ENCODE data around the gene APLP2.

APLP2 gene

GRCh38 chr11:130168105-130168504 is 98.4 kb downstream of the APLP2 start:
- no peak for TF ChIP-seq TAF1 (IDR thresholded peaks at IDR 0.05; ENCODE audit: low read depth)
- TF ChIP-seq TCF12 (IDR thresholded peaks at IDR 0.05; ENCODE audit: low read depth) = no peak
- TF ChIP-seq CREB1 (IDR thresholded peaks at IDR 0.05; ENCODE audit: low read depth) = no peak
- TF ChIP-seq EGR1 (IDR thresholded peaks at IDR 0.05) = no peak
- no peak for TF ChIP-seq MAX (IDR thresholded peaks at IDR 0.05)
- no peak for TF ChIP-seq REST (IDR thresholded peaks at IDR 0.05; ENCODE audit: low read depth)
- no peak for TF ChIP-seq RAD21 (IDR thresholded peaks at IDR 0.05; ENCODE audit: low read depth)
- no peak for TF ChIP-seq USF1 (IDR thresholded peaks at IDR 0.05)
- no peak for TF ChIP-seq CEBPB (IDR thresholded peaks at IDR 0.05)
- TF ChIP-seq FOXM1 (IDR thresholded peaks at IDR 0.05; ENCODE audit: borderline replicate concordance, low read depth) = no peak
- no peak for TF ChIP-seq TEAD4 (IDR thresholded peaks at IDR 0.05)
- no peak for TF ChIP-seq ZBTB7A (IDR thresholded peaks at IDR 0.05; ENCODE audit: low read depth)
- no peak for TF ChIP-seq EP300 (IDR thresholded peaks at IDR 0.05; ENCODE audit: borderline replicate concordance)
- no peak for TF ChIP-seq YY1 (IDR thresholded peaks at IDR 0.05; ENCODE audit: low read depth)
- TF ChIP-seq NFIC (IDR thresholded peaks at IDR 0.05) = no peak

GRCh38 chr11:130170345-130170744 is 100.7 kb downstream of the APLP2 start:
- TF ChIP-seq USF1 (IDR thresholded peaks at IDR 0.05) (no peak), NFIC (IDR thresholded peaks at IDR 0.05) (no peak), EGR1 (IDR thresholded peaks at IDR 0.05) (no peak), EP300 (IDR thresholded peaks at IDR 0.05; ENCODE audit: borderline replicate concordance) (no peak), TAF1 (IDR thresholded peaks at IDR 0.05; ENCODE audit: low read depth) (no peak), TEAD4 (IDR thresholded peaks at IDR 0.05) (no peak), FOXM1 (IDR thresholded peaks at IDR 0.05; ENCODE audit: borderline replicate concordance, low read depth) (no peak), MAX (IDR thresholded peaks at IDR 0.05) (no peak), ZBTB7A (IDR thresholded peaks at IDR 0.05; ENCODE audit: low read depth) (no peak), TCF12 (IDR thresholded peaks at IDR 0.05; ENCODE audit: low read depth) (no peak), REST (IDR thresholded peaks at IDR 0.05; ENCODE audit: low read depth) (no peak), RAD21 (IDR thresholded peaks at IDR 0.05; ENCODE audit: low read depth) (no peak), YY1 (IDR thresholded peaks at IDR 0.05; ENCODE audit: low read depth) (no peak), CREB1 (IDR thresholded peaks at IDR 0.05; ENCODE audit: low read depth) (no peak), CEBPB (IDR thresholded peaks at IDR 0.05) (no peak)

- TF ChIP-seq YY1 (IDR thresholded peaks at IDR 0.05; ENCODE audit: low read depth) = no peak
- no peak for TF ChIP-seq TEAD4 (IDR thresholded peaks at IDR 0.05)
- TF ChIP-seq FOXM1 (IDR thresholded peaks at IDR 0.05; ENCODE audit: borderline replicate concordance, low read depth) = no peak
- TF ChIP-seq REST (IDR thresholded peaks at IDR 0.05; ENCODE audit: low read depth) = no peak
- TF ChIP-seq CREB1 (IDR thresholded peaks at IDR 0.05; ENCODE audit: low read depth) = no peak
- no peak for TF ChIP-seq TAF1 (IDR thresholded peaks at IDR 0.05; ENCODE audit: low read depth)
These were observed 101.8 kb downstream of the APLP2 start for GRCh38 chr11:130171534-130171933.

- no peak for TF ChIP-seq YY1 (IDR thresholded peaks at IDR 0.05; ENCODE audit: low read depth)
- no peak for TF ChIP-seq FOXM1 (IDR thresholded peaks at IDR 0.05; ENCODE audit: borderline replicate concordance, low read depth)
- no peak for TF ChIP-seq NFIC (IDR thresholded peaks at IDR 0.05)
- no peak for TF ChIP-seq ZBTB7A (IDR thresholded peaks at IDR 0.05; ENCODE audit: low read depth)
- no peak for TF ChIP-seq CREB1 (IDR thresholded peaks at IDR 0.05; ENCODE audit: low read depth)
- no peak for TF ChIP-seq MAX (IDR thresholded peaks at IDR 0.05)
- TF ChIP-seq USF1 (IDR thresholded peaks at IDR 0.05) = no peak
- no peak for TF ChIP-seq TAF1 (IDR thresholded peaks at IDR 0.05; ENCODE audit: low read depth)
- TF ChIP-seq EGR1 (IDR thresholded peaks at IDR 0.05) = no peak
- no peak for TF ChIP-seq TEAD4 (IDR thresholded peaks at IDR 0.05)
- no peak for TF ChIP-seq REST (IDR thresholded peaks at IDR 0.05; ENCODE audit: low read depth)
- TF ChIP-seq CEBPB (IDR thresholded peaks at IDR 0.05) = no peak
- TF ChIP-seq RAD21 (IDR thresholded peaks at IDR 0.05; ENCODE audit: low read depth) = no peak
- no peak for TF ChIP-seq EP300 (IDR thresholded peaks at IDR 0.05; ENCODE audit: borderline replicate concordance)
- no peak for TF ChIP-seq TCF12 (IDR thresholded peaks at IDR 0.05; ENCODE audit: low read depth)
These were observed 104.9 kb downstream of the APLP2 start for GRCh38 chr11:130174642-130175041.

Measured in Ishikawa (cell line).